Measurements from ENCODE around the gene PUSL1.

Gene PUSL1

DNA sequence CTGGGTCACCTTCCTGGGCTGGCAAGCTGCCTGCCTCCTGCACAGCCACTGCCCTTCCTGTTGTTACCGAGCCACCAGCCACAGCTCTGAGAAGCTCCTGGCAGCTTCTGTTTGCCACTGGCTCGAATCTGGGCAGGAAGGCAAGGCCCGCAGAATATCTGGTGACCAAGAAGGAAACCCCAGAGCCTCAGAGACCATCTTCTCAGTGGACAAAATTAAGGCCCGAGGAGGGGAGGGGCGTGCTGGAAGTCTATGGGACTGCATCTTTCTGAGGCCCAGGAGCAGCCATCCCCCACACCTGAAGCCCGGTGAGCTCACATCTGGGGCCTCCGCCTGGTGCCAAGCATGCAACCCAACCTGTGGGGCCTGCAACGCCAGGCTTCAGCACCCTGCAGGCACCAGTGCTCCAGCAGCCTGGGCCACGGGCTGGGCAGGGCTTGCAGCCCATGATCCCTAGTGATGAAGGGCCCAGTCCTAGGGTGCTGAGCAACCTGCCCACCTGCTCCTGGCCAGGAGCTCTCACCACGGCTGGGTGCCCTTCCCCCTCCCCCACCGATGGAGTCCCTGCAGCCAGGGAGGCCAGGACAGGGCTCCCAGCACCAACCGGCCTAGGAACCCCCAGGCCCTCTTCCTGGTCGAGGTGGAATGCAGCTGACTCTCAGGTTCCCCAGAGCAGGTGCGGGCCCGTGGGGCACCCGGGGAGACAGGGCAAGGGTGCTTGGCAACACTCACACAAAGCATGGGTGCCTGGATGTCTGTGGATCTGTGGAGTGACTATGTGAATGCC is 17.1 kb downstream of the PUSL1 start:
- H3K4me2 ChIP-seq (ENCODE audit: low read length): peak overlapping the region; percentile 81

DNA sequence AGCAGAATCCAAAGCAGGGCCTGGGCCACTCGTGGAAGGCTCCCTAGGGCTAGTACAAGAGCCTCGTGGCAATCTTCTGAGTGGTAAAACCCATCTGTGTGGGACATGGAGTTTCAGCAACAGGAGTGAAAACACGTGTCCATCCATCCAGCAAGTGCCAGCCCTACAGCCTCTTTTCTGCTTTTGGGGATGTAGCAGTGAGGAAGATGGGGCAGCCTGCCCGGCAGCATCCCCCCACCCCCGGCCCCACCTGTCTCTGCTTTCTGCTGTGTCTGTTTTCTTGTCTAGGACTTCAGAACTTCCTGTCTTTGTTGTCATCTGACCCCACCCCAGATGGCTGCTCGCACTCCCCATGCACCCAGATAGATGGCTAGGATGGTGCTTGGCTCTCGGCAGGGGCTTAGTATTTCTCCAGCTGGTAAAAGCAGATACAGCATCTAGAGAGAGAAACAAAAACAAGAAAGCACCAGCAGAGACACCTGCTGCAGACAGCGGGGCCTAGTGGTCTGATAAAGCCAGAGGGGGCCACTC is 17.7 kb downstream of the PUSL1 start:
- no peak for DNase-seq

More for the DNA sequence above, 17.1 kb downstream of the PUSL1 start:
- peak in 1 of 2 donors; percentile 44 for DNase-seq
- Histone ChIP-seq H3K9ac (ENCODE audit: low read length) (peak overlapping the region; percentile 93), H3K4me3 (ENCODE audit: low read depth, low read length) (peak overlapping the region; percentile 89), H4K8ac (ENCODE audit: low read depth, low read length) (peak overlapping the region; percentile 91), H3K4ac (ENCODE audit: low read depth, low read length) (peak overlapping the region; percentile 90), H3K27ac (ENCODE audit: low read depth, low read length) (peak overlapping the region; percentile 26), H3K14ac (ENCODE audit: low read length) (peak overlapping the region; percentile 93), H3K79me1 (ENCODE audit: low read length) (peaks cover 9% of the 10 kb centered on the region), H3K79me2 (ENCODE audit: control insufficient read depth, insufficient read depth, low read length, poor library complexity) (peaks cover 26% of the 10 kb centered on the region), H4K91ac (ENCODE audit: low read depth, low read length) (peak overlapping the region; percentile 93), H2BK12ac (ENCODE audit: low read length) (no peak overlapping the region), H3K18ac (ENCODE audit: low read length) (peak overlapping the region; percentile 25), H2BK120ac (ENCODE audit: insufficient read depth, low read length, poor library complexity) (peak overlapping the region; percentile 6), H3K27me3 (ENCODE audit: insufficient read depth, low read length) (no peaks in the 10 kb centered on the region), H4K12ac (ENCODE audit: low read depth, low read length) (peak overlapping the region; percentile 70), H2BK5ac (ENCODE audit: low read depth, low read length, poor library complexity) (peak overlapping the region; percentile 2), H3K4me1 (ENCODE audit: control insufficient read depth in 1 of 2, insufficient read depth in 2 of 2, low read length in 2 of 2) (peaks cover 12% of the 10 kb centered on the region in 2 experiments), H3K9me3 (ENCODE audit: insufficient read depth, low read depth, low read length) (peaks cover 12% of the 10 kb centered on the region), H3K36me3 (ENCODE audit: control insufficient read depth in 1 of 2, insufficient read depth in 2 of 2, low read length in 2 of 2) (peaks cover 29 to 30% of the 10 kb centered on the region in 2 experiments), H2AK5ac (ENCODE audit: low read length) (peak overlapping the region; percentile 92), H3K23ac (ENCODE audit: low read length) (no peak overlapping the region), H2AFZ (ENCODE audit: insufficient read depth, low read length, poor library complexity) (peak overlapping the region; percentile 80)
- no CpG with 5 or more reads among the region's 16 CpGs for WGBS (ENCODE audit: extremely low coverage, insufficient coverage, insufficient read length)

DNA sequence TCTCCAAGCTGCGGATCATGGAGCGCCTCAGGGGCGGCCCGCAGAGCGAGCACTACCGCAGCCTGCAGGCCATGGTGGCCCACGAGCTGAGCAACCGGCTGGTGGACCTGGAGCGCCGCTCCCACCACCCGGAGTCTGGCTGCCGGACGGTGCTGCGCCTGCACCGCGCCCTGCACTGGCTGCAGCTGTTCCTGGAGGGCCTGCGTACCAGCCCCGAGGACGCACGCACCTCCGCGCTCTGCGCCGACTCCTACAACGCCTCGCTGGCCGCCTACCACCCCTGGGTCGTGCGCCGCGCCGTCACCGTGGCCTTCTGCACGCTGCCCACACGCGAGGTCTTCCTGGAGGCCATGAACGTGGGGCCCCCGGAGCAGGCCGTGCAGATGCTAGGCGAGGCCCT is 18.9 kb downstream of the PUSL1 start:
- Histone ChIP-seq H3K4me1 (ENCODE audit: control insufficient read depth in 1 of 2, insufficient read depth in 2 of 2, low read length in 2 of 2) (peaks cover 12% of the 10 kb centered on the region in 2 experiments), H3K23ac (ENCODE audit: low read length) (no peak overlapping the region), H4K91ac (ENCODE audit: low read depth, low read length) (no peak overlapping the region), H3K4ac (ENCODE audit: low read depth, low read length) (no peak overlapping the region), H3K4me3 (ENCODE audit: low read depth, low read length) (no peak overlapping the region), H3K27me3 (ENCODE audit: insufficient read depth, low read length) (no peaks in the 10 kb centered on the region), H2BK12ac (ENCODE audit: low read length) (no peak overlapping the region), H3K79me1 (ENCODE audit: low read length) (peaks cover 9% of the 10 kb centered on the region), H3K27ac (ENCODE audit: low read depth, low read length) (no peak overlapping the region), H2BK5ac (ENCODE audit: low read depth, low read length, poor library complexity) (no peak overlapping the region), H3K4me2 (ENCODE audit: low read length) (no peak overlapping the region), H2AK5ac (ENCODE audit: low read length) (no peak overlapping the region), H3K18ac (ENCODE audit: low read length) (no peak overlapping the region), H3K79me2 (ENCODE audit: control insufficient read depth, insufficient read depth, low read length, poor library complexity) (peaks cover 23% of the 10 kb centered on the region), H3K9ac (ENCODE audit: low read length) (no peak overlapping the region), H2BK120ac (ENCODE audit: insufficient read depth, low read length, poor library complexity) (no peak overlapping the region), H4K12ac (ENCODE audit: low read depth, low read length) (no peak overlapping the region), H3K36me3 (ENCODE audit: control insufficient read depth in 1 of 2, insufficient read depth in 2 of 2, low read length in 2 of 2) (peaks cover 20% of the 10 kb centered on the region in 2 experiments), H4K8ac (ENCODE audit: low read depth, low read length) (no peak overlapping the region), H3K9me3 (ENCODE audit: insufficient read depth, low read depth, low read length) (peaks cover 13% of the 10 kb centered on the region), H3K14ac (ENCODE audit: low read length) (no peak overlapping the region), H2AFZ (ENCODE audit: insufficient read depth, low read length, poor library complexity) (no peak overlapping the region)
- no CpG with 5 or more reads among the region's 40 CpGs for WGBS (ENCODE audit: extremely low coverage, insufficient coverage, insufficient read length)
- DNase-seq: no peak

More for the DNA sequence above, 17.7 kb downstream of the PUSL1 start:
- Histone ChIP-seq H4K8ac (ENCODE audit: low read depth, low read length) (no peak overlapping the region), H3K36me3 (ENCODE audit: control insufficient read depth in 1 of 2, insufficient read depth in 2 of 2, low read length in 2 of 2) (peaks cover 23 to 24% of the 10 kb centered on the region in 2 experiments), H3K79me2 (ENCODE audit: control insufficient read depth, insufficient read depth, low read length, poor library complexity) (peaks cover 26% of the 10 kb centered on the region), H2BK5ac (ENCODE audit: low read depth, low read length, poor library complexity) (no peak overlapping the region), H3K79me1 (ENCODE audit: low read length) (peaks cover 9% of the 10 kb centered on the region), H3K4me3 (ENCODE audit: low read depth, low read length) (no peak overlapping the region), H2AK5ac (ENCODE audit: low read length) (no peak overlapping the region), H2BK120ac (ENCODE audit: insufficient read depth, low read length, poor library complexity) (no peak overlapping the region), H3K4me2 (ENCODE audit: low read length) (no peak overlapping the region), H3K9ac (ENCODE audit: low read length) (no peak overlapping the region), H3K9me3 (ENCODE audit: insufficient read depth, low read depth, low read length) (peaks cover 12% of the 10 kb centered on the region), H3K23ac (ENCODE audit: low read length) (no peak overlapping the region), H3K4ac (ENCODE audit: low read depth, low read length) (no peak overlapping the region), H4K12ac (ENCODE audit: low read depth, low read length) (no peak overlapping the region), H2AFZ (ENCODE audit: insufficient read depth, low read length, poor library complexity) (no peak overlapping the region), H3K27ac (ENCODE audit: low read depth, low read length) (no peak overlapping the region), H4K91ac (ENCODE audit: low read depth, low read length) (no peak overlapping the region), H3K27me3 (ENCODE audit: insufficient read depth, low read length) (no peaks in the 10 kb centered on the region), H3K4me1 (ENCODE audit: control insufficient read depth in 1 of 2, insufficient read depth in 2 of 2, low read length in 2 of 2) (peaks cover 12% of the 10 kb centered on the region in 2 experiments), H3K18ac (ENCODE audit: low read length) (peak overlapping the region; percentile 25), H3K14ac (ENCODE audit: low read length) (no peak overlapping the region), H2BK12ac (ENCODE audit: low read length) (no peak overlapping the region)
- no CpG with 5 or more reads among the region's 8 CpGs for whole genome bisulfite sequencing (ENCODE audit: extremely low coverage, insufficient coverage, insufficient read length)

DNA sequence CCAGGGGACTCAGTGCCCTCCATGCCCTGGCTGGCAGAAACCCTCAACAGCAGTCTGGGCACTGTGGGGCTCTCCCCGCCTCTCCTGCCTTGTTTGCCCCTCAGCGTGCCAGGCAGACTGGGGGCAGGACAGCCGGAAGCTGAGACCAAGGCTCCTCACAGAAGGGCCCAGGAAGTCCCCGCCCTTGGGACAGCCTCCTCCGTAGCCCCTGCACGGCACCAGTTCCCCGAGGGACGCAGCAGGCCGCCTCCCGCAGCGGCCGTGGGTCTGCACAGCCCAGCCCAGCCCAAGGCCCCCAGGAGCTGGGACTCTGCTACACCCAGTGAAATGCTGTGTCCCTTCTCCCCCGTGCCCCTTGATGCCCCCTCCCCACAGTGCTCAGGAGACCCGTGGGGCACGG is 19.9 kb downstream of the PUSL1 start:
- no peak overlapping the region for H2BK5ac ChIP-seq (ENCODE audit: low read depth, low read length, poor library complexity)
- no peak overlapping the region for H3K4me3 ChIP-seq (ENCODE audit: low read depth, low read length)
- H3K79me1 ChIP-seq (ENCODE audit: low read length): peaks cover 9% of the 10 kb centered on the region
- H2AFZ ChIP-seq (ENCODE audit: insufficient read depth, low read length, poor library complexity): no peak overlapping the region
- H3K4ac ChIP-seq (ENCODE audit: low read depth, low read length): no peak overlapping the region
- peaks cover 12% of the 10 kb centered on the region in 2 experiments for H3K4me1 ChIP-seq (ENCODE audit: control insufficient read depth in 1 of 2, insufficient read depth in 2 of 2, low read length in 2 of 2)
- no peak overlapping the region for H3K9ac ChIP-seq (ENCODE audit: low read length)
- no peak overlapping the region for H4K91ac ChIP-seq (ENCODE audit: low read depth, low read length)
- H3K27ac ChIP-seq (ENCODE audit: low read depth, low read length): no peak overlapping the region
- no peak overlapping the region for H3K23ac ChIP-seq (ENCODE audit: low read length)
- H2BK12ac ChIP-seq (ENCODE audit: low read length): no peak overlapping the region
- DNase-seq: no peak
- H4K8ac ChIP-seq (ENCODE audit: low read depth, low read length): no peak overlapping the region
- no peak overlapping the region for H4K12ac ChIP-seq (ENCODE audit: low read depth, low read length)
- H3K14ac ChIP-seq (ENCODE audit: low read length): no peak overlapping the region
- H3K4me2 ChIP-seq (ENCODE audit: low read length): no peak overlapping the region
- no peak overlapping the region for H2BK120ac ChIP-seq (ENCODE audit: insufficient read depth, low read length, poor library complexity)
- H3K9me3 ChIP-seq (ENCODE audit: insufficient read depth, low read depth, low read length): peaks cover 16% of the 10 kb centered on the region
- H3K79me2 ChIP-seq (ENCODE audit: control insufficient read depth, insufficient read depth, low read length, poor library complexity): peaks cover 17% of the 10 kb centered on the region
- H3K27me3 ChIP-seq (ENCODE audit: insufficient read depth, low read length): no peaks in the 10 kb centered on the region
- peaks cover 16 to 18% of the 10 kb centered on the region in 2 experiments for H3K36me3 ChIP-seq (ENCODE audit: control insufficient read depth in 1 of 2, insufficient read depth in 2 of 2, low read length in 2 of 2)
- no peak overlapping the region for H3K18ac ChIP-seq (ENCODE audit: low read length)
- WGBS (ENCODE audit: extremely low coverage, insufficient coverage, insufficient read length): no CpG with 5 or more reads among the region's 15 CpGs
- H2AK5ac ChIP-seq (ENCODE audit: low read length): no peak overlapping the region

Data from trophoblast cell (in vitro differentiated cells and primary cell).